Measurements from ENCODE around the gene GPR22.
A peak's percentile ranks its signal among the peaks of the same experiment; 100 is the strongest.

GPR22 gene

GRCh38 chr7:107469929-107470328 lies at the start of gene GPR22:
TSS of gene GPR22 (plus strand) at chr7:107470057. CDS start at chr7:107474061, 4,004 bp downstream.
- DNase-seq: no peak

DNA sequence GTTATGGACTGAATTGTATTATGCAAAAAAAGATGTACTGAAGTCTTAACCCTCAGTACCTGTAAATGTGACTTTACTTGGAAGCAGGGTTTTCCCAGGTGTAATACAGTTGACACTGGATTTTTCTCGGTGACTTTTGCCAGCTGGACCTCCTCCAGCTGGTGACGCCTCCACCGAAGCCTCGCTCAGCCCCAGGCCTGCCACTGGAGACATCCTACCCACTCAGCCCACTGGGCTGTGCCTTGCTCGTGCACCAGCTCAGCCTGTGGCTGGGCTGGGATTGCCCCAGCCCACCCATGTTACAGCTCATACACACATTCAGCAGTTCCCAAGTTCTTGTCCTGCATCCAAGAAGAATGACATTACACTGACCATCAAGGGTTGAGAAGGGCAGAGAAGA lies 42.4 kb upstream of the GPR22 start:
- DNase-seq: no peak

DNA sequence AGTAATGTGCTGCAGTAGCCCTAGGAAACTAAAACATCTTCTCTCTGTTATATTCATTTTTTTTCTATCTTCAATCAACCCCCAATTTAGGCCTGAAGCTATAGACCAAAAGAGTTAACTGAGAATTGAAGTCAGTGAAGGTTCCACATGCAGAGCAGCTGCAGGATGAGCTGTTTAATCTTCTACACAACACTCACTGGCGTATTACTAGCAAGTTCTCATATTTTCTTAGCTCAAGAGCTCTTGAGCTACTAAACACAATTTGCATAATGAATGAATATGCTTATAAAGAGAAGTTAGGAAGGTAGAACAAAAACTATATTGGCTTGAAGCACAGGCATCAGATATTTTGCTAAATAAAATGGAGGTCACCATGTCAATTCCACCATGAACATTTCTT lies 41.2 kb upstream of the GPR22 start:
- no peak for DNase-seq

DNA sequence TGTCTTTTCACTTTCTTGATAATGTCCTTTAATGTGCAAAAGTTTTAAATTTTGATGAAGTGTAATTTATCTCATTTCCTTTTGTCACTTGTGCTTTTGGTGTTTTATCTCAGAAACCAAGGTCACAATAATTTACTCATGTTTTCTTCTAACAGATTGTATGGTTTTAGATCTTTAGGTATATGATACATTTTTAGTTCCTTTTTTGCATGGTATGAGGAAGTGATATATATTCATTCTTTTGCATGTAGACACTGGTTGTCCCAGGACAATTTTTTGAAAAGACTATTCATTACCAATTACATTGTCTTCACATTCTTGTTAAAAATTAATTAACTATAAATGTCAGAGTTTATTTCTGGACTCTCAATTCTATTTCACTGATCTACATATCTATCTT lies 39.8 kb upstream of the GPR22 start:
- no peak for DNase-seq

DNA sequence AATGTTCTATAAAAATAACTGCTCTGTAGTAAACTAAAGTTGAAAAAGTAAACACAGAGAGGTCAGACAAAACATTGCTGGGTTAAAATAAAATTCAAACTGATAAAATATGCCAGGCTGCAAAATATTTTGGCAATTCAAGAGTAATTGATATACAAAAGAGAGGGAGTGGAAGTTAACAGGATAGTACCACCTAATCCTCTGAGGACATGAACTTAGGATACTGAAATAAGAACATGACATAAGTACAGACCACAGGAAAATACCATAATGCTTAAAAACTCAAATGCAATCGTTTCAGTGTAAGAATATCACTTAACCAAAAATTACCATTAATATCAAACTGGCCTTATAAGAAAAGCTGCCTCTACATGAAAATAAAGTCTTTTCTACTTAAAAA lies 37.6 kb upstream of the GPR22 start:
- no peak for DNase-seq

DNA sequence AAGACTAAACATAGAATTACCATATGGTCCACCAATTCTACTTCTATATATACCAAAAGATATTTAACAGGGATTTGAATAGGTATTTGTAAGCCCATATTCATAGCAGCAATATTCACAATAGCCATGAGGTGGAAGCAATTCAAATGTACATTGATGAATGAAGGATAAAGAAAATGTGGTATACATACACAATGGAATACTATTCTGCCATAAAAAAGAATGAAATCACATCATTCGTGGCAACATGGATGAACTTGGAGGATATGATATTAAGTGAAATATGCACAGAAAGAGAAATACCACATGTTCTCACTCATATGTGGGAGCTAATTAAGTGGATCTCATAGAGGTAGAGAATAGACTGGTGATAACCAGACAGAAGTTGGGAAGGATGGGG lies 34.1 kb upstream of the GPR22 start:
- no peak for DNase-seq

DNA sequence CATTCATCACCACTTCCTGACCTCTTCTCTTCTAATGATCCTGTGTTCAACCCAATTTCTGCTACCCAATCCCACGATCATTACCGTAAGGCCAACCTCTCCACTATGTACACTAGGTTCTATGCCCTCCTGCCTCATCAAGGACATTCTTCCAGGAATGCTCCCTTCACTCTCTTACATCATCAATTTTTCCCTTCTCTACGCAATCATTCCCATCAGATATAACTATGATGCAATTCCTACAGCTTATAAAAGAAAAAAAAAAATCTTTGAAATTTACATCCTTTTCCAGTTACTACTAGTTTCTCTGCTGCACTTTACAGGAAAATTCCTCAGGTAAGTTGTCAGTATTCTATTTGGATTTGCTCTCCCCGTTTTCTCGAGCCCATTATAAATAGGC lies 30.8 kb upstream of the GPR22 start:
- DNase-seq: no peak

DNA sequence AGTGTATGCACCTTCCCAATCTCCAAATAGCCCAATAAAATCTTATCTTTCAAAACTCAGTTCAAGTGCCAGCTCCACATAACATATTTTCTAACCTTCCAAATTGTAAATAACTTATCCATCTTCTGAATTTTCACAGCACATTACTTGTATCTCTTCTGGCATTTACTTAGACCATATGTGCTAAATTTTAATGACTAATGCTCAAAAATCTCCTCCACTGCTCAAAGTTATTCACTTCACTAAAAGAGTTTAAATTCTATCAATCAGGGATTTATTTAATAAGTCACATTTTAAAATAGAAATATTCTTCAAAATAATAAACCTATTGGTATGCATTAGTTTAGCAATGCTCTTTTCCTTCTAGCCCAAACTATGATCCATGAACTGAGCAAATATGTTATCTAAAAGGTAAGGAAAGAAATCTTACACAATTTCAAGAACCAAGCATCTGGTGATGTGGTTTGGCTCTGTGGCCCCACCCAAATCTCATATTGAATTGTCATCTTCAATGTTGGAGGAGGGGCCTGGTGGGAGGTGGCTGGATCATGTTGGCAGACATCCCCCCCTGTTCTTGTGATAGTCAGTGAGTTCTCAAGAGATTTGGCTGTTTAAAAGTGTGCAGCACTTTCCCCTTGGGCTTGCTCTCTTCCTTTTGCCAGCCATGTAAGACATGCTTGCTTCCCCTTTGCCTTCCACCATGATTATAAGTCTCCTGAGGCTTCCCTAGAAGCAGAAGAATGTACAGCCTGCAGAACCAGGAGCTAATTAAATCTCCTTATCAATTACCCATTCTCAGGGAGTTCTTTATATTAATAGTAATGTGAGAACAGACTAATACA lies 28.1 kb upstream of the GPR22 start:
- no peak for DNase-seq

DNA sequence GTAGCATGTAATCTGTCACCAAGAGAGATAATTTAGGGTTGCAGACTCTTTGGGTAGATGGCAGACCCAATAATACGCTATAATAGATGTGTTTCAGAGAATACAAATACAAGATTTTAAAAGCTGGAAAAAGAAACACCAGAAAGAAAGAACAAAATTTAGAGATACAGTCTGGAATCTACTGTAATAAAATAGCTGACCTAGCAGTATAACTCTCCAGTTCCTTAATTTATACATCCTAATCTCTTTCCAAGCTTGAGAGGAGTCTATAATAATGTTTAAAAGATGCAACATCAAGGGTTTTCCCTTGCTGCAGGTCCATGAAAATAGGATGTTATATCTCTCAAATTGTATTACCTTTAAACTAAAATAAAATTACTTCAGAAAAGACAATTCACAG lies 27.2 kb upstream of the GPR22 start:
- DNase-seq: no peak

DNA sequence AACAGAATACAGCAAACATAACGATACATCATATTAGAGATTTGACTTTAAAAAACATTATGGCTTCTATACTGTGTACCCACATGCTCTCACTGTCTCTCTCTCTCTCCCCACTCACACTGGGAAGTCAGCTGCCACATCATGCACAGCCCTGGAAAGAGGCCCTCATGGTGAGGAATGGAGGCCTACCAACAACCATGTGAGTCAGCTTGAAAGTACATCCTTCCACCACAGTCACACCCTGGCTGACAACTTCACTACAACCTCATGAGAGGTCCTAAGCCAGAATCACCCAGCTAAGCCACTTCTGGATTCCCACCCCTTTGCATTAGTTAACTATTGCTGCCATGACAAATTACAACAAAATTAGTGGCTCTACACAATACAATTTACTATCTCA lies 23.3 kb upstream of the GPR22 start:
- DNase-seq: no peak

- DNase-seq: no peak
Observed at GRCh38 chr7:107446988-107447387, 22.9 kb upstream of the GPR22 start.

DNA sequence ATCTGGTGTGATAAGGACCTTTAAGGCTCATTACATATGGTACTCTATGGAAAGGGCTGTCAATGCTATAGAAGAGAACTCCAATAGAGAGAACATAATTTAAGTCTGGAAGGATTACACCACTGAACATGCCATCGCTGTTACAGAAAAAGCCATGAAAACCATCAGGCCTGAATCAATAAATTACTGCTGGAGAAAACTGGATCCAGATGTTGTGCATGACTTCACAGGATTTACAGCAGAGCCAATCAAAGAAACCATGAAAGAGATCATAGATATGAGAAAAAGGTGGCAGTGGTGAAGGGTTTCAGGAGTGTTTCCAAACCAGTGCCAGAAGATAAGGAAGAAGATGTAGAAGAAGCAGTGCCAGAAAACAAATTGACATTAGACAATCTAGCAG lies 18.9 kb upstream of the GPR22 start:
- DNase-seq: no peak

DNA sequence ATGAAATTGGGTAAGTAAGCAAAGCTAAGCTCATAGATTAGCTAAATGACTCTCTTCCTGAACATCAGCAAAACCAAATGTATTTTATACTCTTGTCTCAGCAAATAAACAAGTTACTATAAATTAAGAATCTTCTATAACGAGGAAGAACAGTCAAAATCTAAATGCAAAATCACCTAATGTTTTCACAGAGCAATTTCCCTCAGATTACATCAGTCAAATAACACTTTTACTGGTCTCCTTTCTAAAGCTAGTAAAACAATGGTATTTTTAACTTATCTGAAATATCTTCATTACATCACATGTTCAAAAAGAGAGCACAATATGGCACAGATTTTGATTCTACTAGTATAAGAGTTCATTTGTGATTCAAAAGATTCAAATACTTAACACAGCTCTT lies 16.5 kb upstream of the GPR22 start:
- no peak for DNase-seq

DNA sequence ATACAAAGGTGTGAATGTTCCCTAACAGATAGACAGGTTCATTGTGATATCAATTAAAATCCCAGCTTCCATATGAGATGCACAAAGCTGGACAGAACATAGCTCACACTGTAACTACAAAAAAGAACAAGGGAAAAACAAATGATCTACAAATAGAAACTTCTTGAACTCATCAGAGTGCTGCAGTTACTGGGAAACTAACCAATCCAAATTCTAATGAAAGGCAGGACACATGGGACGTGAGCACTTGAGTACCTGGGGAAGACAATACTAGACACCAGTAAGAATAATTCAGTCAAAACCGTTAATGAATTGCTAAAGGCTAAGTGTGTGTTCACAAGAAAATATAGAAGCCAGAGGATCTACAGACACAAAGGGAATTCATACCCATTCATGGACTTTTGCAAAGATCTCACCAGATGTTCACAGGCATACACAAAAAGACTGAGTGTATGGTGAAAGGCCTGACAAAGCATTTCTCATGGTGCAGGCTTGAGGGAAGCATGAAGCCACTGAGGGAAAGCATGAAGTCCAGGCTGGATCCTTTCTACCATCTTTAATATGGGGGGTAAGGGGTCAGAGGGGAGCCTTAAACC lies 7.8 kb upstream of the GPR22 start:
- DNase-seq: no peak

DNA sequence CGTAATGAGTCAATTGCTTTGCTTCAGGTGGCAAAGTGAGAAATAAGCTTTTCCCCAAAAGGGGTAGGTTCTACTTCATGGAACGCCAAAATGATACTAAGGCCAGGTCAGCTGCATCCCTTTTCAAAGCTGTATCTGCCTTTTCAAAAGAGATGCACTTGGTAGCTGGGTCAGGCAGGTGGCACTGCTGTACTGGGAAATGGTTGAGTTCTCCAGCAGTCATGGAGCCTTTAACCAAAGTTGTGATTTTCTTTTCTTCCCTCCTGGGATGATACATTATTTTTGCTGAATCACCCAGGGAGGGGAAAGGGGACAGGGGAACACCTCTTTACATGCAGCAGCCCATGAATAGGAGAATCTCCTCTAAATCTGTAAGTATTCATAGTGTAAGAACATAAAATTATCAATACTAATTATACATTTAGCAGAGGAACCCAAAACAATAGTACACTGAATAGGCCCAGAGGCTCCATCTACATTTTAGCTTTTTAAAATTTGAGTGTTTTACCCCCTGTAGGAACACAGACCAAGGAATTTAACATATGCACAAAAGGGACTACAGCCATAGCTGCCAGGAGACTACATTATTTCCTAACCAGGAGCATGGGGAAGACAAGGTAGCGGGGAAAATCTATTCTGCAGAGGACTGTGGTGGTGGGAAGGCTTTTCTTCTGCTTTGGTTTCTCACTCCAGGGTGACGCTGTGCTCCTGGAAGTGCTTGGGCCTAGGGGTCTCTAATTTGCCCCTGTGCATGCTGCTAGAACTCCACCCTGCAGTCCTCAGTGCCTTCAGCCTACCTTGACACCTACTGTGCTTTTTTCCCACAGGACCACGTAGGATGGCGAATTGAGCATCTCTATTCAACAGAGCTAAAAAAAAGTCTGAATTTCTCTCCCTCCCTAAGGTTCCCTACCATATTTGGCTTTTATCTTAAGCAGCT lies 6.4 kb upstream of the GPR22 start:
- DNase-seq: peak; percentile 58

DNA sequence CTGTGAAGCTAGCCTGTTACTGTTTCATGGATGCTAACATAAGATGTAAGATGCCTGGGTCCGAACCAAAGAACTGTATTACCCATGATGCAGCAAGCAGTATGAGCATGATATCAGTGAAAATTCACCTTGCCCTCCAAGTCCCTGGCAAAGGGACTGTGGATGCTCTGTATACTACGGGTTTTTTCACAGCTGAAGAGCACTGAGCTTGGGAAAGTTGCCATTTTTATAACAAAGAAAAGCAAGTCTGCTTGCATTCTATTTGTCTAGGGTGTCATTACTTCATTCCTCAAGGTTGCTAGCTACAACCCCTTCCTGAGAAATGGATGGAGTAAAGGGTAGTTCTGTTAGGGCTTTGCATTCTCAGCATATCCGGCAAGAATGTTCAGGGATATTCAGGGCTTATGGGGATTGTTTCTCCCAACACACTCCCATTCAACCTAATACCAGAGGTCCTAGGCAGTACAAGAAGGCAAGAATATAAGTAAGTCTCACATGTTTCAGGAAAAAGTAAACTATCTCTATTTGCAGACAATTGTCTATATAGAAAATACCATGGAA lies 5.1 kb upstream of the GPR22 start:
- DNase-seq: no peak

DNA sequence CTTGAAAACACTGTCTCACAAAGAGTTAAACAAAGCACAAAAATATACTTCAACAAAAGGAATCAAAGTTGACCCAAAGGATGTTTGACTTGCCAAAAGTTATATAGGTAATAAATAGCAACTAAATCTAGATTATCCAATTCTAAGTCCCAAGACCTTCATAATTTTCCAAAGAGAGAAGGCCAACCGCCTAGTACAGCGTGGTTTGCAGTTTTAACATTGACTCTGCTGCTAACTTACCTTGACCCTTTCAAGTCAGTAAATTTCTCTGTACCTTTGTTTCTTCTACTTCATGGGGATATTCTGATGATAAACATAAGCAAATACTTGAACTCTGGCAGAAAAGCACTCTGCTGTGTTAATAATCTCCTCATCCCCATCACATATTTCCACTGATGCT lies 1.9 kb upstream of the GPR22 start:
- no peak for DNase-seq

- no peak for DNase-seq
Observed at GRCh38 chr7:107468824-107469223, 1.0 kb upstream of the GPR22 start.

GRCh38 chr7:107471292-107472070 lies 1.6 kb downstream of the GPR22 start:
- no peak for DNase-seq

- DNase-seq: no peak
Observed at GRCh38 chr7:107472116-107472515, 2.3 kb downstream of the GPR22 start.

- no peak for DNase-seq
Observed at GRCh38 chr7:107474104-107474521, 4.3 kb downstream of the GPR22 start.

DNA sequence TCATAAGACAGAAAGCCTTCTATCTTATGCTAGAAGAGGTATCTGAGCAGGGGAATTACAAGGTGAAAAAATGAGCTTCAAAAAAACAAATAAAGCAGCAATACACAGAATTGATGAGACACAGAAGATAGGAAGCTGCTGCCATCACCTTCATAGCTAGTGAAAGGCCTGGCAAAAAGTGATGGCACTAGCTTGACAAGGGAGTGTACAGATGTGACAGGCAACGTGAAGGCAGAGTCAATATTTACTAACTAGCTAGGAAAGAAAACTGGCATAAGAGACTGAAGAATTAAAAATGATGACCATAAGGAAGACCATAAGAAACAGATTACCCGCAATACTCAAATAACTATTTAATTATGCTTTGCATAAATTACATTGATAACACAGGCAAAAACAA lies 9.4 kb downstream of the GPR22 start:
- no peak for DNase-seq
